ENCODE measurements around the gene PSMA1. TPM values are rescaled to one million over a fixed set of nuclear protein-coding genes. Genes with fewer than 3 reads are reported as not detected.
A peak's percentile ranks its signal among the peaks of the same experiment; 100 is the strongest.
"Not testable (repeated sequence)": the region's sequence is repeated elsewhere in the genome, so short reads cannot be mapped to it uniquely, and the experiment has no call there.

PSMA1 gene
- polyA plus RNA-seq, 1 donor from 2014 or later, result 322 TPM

- Histone ChIP-seq H3K4me3 (ENCODE audit: low read length) (no peak overlapping the region), H2AFZ (ENCODE audit: low read depth, low read length) (no peak overlapping the region), H3K79me2 (replicated peaks; ENCODE audit: insufficient read depth, low read length) (no peaks in the 10 kb centered on the region), H3K36me3 (ENCODE audit: insufficient read depth, low read length) (no peaks in the 10 kb centered on the region), H3K9me2 (ENCODE audit: insufficient read depth, low read length) (no peaks in the 10 kb centered on the region), H3K27ac (ENCODE audit: low read length) (no peak overlapping the region), H3K4me2 (ENCODE audit: low read length) (no peak overlapping the region), H3K27me3 (ENCODE audit: insufficient read depth, low read depth, low read length) (no peaks in the 10 kb centered on the region), H3K9me3 (ENCODE audit: low read length) (no peaks in the 10 kb centered on the region), H3K9ac (ENCODE audit: low read length) (no peak overlapping the region), H3F3A (ENCODE audit: insufficient read depth, low read length, poor library complexity, severe bottlenecking) (no peaks in the 10 kb centered on the region), H4K20me1 (ENCODE audit: insufficient read depth) (no peaks in the 10 kb centered on the region)
- TF ChIP-seq SMC3 (conservative IDR thresholded peaks at IDR 0.05; ENCODE audit: poor library complexity), result no peak
- TF ChIP-seq EZH2 (IDR thresholded peaks at IDR 0.05; ENCODE audit: borderline replicate concordance, insufficient read depth, low read length, poor library complexity, severe bottlenecking), result no peak
- TF ChIP-seq TAF1 (IDR thresholded peaks at IDR 0.05; ENCODE audit: low read depth), result no peak
- no peak for TF ChIP-seq REST (IDR thresholded peaks at IDR 0.05; ENCODE audit: borderline replicate concordance)
- TF ChIP-seq POLR2AphosphoS5 (IDR thresholded peaks at IDR 0.05), result no peak
- TF ChIP-seq EP300 (conservative IDR thresholded peaks at IDR 0.05; ENCODE audit: poor library complexity, severe bottlenecking), result no peak
- no peak for TF ChIP-seq CTCF (IDR thresholded peaks at IDR 0.05; ENCODE audit: poor library complexity, severe bottlenecking)
- no peak for TF ChIP-seq MXI1 (conservative IDR thresholded peaks at IDR 0.05; ENCODE audit: poor library complexity, severe bottlenecking)
- TF ChIP-seq RAD21 (conservative IDR thresholded peaks at IDR 0.05), result no peak
These were observed 18.2 kb upstream of the PSMA1 start for GRCh38 chr11:14538271-14538925.

GRCh38 chr11:14537134-14537599, 17.0 kb upstream of the PSMA1 start:
- H3K9ac ChIP-seq (ENCODE audit: low read length), result no peak overlapping the region
- no peaks in the 10 kb centered on the region for H4K20me1 ChIP-seq (ENCODE audit: insufficient read depth)
- no peak overlapping the region for H3K27ac ChIP-seq (ENCODE audit: low read length)
- no peaks in the 10 kb centered on the region for H3F3A ChIP-seq (ENCODE audit: insufficient read depth, low read length, poor library complexity, severe bottlenecking)
- no peak overlapping the region for H3K4me2 ChIP-seq (ENCODE audit: low read length)
- H3K9me3 ChIP-seq (ENCODE audit: low read length), result no peaks in the 10 kb centered on the region
- TF ChIP-seq MXI1 (conservative IDR thresholded peaks at IDR 0.05; ENCODE audit: poor library complexity, severe bottlenecking), result no peak
- peak; percentile 64 for TF ChIP-seq RAD21 (conservative IDR thresholded peaks at IDR 0.05)
- TF ChIP-seq EP300 (conservative IDR thresholded peaks at IDR 0.05; ENCODE audit: poor library complexity, severe bottlenecking), result no peak
- no peak for TF ChIP-seq POLR2AphosphoS5 (IDR thresholded peaks at IDR 0.05)
- TF ChIP-seq TAF1 (IDR thresholded peaks at IDR 0.05; ENCODE audit: low read depth), result no peak
- peak; percentile 59 for TF ChIP-seq SMC3 (conservative IDR thresholded peaks at IDR 0.05; ENCODE audit: poor library complexity)
- no peak for TF ChIP-seq REST (IDR thresholded peaks at IDR 0.05; ENCODE audit: borderline replicate concordance)
- TF ChIP-seq CTCF (IDR thresholded peaks at IDR 0.05; ENCODE audit: poor library complexity, severe bottlenecking), result peak; percentile 72
- no peak for TF ChIP-seq EZH2 (IDR thresholded peaks at IDR 0.05; ENCODE audit: borderline replicate concordance, insufficient read depth, low read length, poor library complexity, severe bottlenecking)
- H2AFZ ChIP-seq (ENCODE audit: low read depth, low read length), result no peak overlapping the region
- no peak overlapping the region for H3K4me3 ChIP-seq (ENCODE audit: low read length)
- H3K9me2 ChIP-seq (ENCODE audit: insufficient read depth, low read length), result no peaks in the 10 kb centered on the region
- H3K79me2 ChIP-seq (replicated peaks; ENCODE audit: insufficient read depth, low read length), result no peaks in the 10 kb centered on the region
- no peaks in the 10 kb centered on the region for H3K27me3 ChIP-seq (ENCODE audit: insufficient read depth, low read depth, low read length)
- H3K36me3 ChIP-seq (ENCODE audit: insufficient read depth, low read length), result no peaks in the 10 kb centered on the region

GRCh38 chr11:14535166-14535565, 15.0 kb upstream of the PSMA1 start:
- H3K9me3 ChIP-seq (ENCODE audit: low read length); H3K9ac ChIP-seq (ENCODE audit: low read length); H3K27me3 ChIP-seq (ENCODE audit: insufficient read depth, low read depth, low read length); H3K4me3 ChIP-seq (ENCODE audit: low read length); H3K9me2 ChIP-seq (ENCODE audit: insufficient read depth, low read length); H3K4me2 ChIP-seq (ENCODE audit: low read length); H3K79me2 ChIP-seq (replicated peaks; ENCODE audit: insufficient read depth, low read length); H3F3A ChIP-seq (ENCODE audit: insufficient read depth, low read length, poor library complexity, severe bottlenecking); H3K27ac ChIP-seq (ENCODE audit: low read length); H4K20me1 ChIP-seq (ENCODE audit: insufficient read depth); H2AFZ ChIP-seq (ENCODE audit: low read depth, low read length); H3K36me3 ChIP-seq (ENCODE audit: insufficient read depth, low read length): not testable (repeated sequence)

Measured in neural cell (in vitro differentiated cells).